SU-DHL-6 (cell line): ENCODE measurements around the gene MED15.

ENCODE experiments used
- H2AFZ ChIP-seq: fragments of 200-600 bp; sonication (generic); 2 replicates; pipeline ENCODE4 v1.6.1; 2014; ENCODE audit warnings: low read depth, mild to moderate bottlenecking, moderate library complexity, mixed read lengths, antibody characterized with exemption, low read length; ENCODE audit not compliant: severe bottlenecking
- H3F3A ChIP-seq: fragments of 200-600 bp; shearing (Covaris generic); 2 replicates; pipeline ENCODE4 v1.6.0; 2016; ENCODE audit warnings: antibody characterized with exemption, mild to moderate bottlenecking; ENCODE audit not compliant: insufficient read depth
- H3K27ac ChIP-seq: fragments of 200-600 bp; sonication (generic); 2 replicates; pipeline ENCODE4 v1.5.1; 2016; ENCODE audit warnings: low read depth, mild to moderate bottlenecking, low read length, moderate library complexity, mixed read lengths
- H3K27me3 ChIP-seq: fragments of 200-600 bp; sonication (generic), shearing (Covaris generic); 2 replicates; pipeline ENCODE4 v1.6.0; 2014; ENCODE audit warnings: mild to moderate bottlenecking, low read length
- H3K36me3 ChIP-seq: fragments of 200-600 bp; sonication (generic); 2 replicates; pipeline ENCODE4 v1.6.1; 2014; ENCODE audit warnings: mild to moderate bottlenecking, low read length, mixed read lengths
- H3K4me2 ChIP-seq: fragments of 300-600, 200-600 bp; shearing (Covaris generic), sonication (generic); 2 replicates; pipeline ENCODE4 v1.6.0; 2014; ENCODE audit warnings: low read length, low read depth, mild to moderate bottlenecking; ENCODE audit not compliant: poor library complexity, severe bottlenecking
- H3K4me3 ChIP-seq: fragments of 200-600 bp; sonication (generic); 2 replicates; pipeline ENCODE4 v1.5.1; 2014; ENCODE audit warnings: antibody characterized with exemption, low read length, mild to moderate bottlenecking, mixed read lengths; ENCODE audit not compliant: insufficient read depth, poor library complexity, severe bottlenecking
- H3K79me2 ChIP-seq: fragments of 200-600 bp; sonication (generic); 2 replicates; pipeline ENCODE4 v1.6.1; 2014; ENCODE audit warnings: mild to moderate bottlenecking, low read length, moderate library complexity; ENCODE audit not compliant: insufficient read depth
- H3K9ac ChIP-seq: fragments of 200-600 bp; sonication (generic); 2 replicates; pipeline ENCODE4 v1.7.0; 2014; ENCODE audit warnings: mild to moderate bottlenecking, low read length
- H3K9me2 ChIP-seq: fragments of 200-600 bp; sonication (generic); replicated peaks from 2 replicates; pipeline ENCODE4 v1.6.1; 2014; ENCODE audit warnings: low read length; ENCODE audit not compliant: insufficient read depth
- H3K9me3 ChIP-seq: fragments of 200-600 bp; sonication (generic); 2 replicates; pipeline ENCODE4 v1.6.1; 2014; ENCODE audit warnings: low read length, mixed read lengths; ENCODE audit not compliant: insufficient read depth
- H4K20me1 ChIP-seq: fragments of 200-600 bp; sonication (generic); 2 replicates; pipeline ENCODE4 v1.6.1; 2014; ENCODE audit warnings: low read depth, mild to moderate bottlenecking, antibody characterized with exemption, low read length, moderate library complexity, mixed read lengths
- EZH2phosphoT487 ChIP-seq: fragments of 200-600 bp; sonication (generic), shearing (Covaris generic); conservative IDR thresholded peaks from 2 replicates; pipeline ENCODE4 v1.6.1; 2018; ENCODE audit warnings: mild to moderate bottlenecking, antibody characterized with exemption, low read length, moderate library complexity, mixed read lengths
- TF ChIP-seq, protein P1 (sequence below): fragments of 200-600 bp; sonication (generic); IDR thresholded peaks from one replicate; pipeline ENCODE4 v1.5.1; 2017; ENCODE audit warnings: antibody characterized with exemption, mild to moderate bottlenecking, low read length, moderate library complexity; ENCODE audit not compliant: insufficient read depth, poor library complexity, severe bottlenecking

Gene MED15

DNA sequence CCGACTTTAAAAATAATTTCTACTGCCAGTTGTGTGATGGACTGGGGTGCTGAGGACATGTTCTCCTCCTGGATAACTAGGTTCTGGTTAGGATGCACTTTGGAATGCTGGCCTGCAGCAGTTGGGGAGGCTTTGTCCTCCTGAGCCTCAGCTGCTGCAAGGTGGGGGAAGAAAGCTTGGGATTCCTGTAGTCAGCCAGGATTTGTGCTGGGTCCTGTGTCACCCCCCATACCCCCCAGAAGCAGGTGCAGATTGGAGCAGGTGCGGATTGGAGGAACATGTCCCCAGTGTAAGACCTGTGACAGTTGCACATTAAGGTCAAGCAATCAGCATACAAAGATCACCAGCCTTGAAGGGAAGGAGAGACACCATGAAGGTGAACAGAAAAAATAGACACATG is 51.1 kb downstream of the MED15 start:
- H3K9me2 ChIP-seq = no peaks in the 10 kb centered on the region
- TF ChIP-seq, protein P1, sequence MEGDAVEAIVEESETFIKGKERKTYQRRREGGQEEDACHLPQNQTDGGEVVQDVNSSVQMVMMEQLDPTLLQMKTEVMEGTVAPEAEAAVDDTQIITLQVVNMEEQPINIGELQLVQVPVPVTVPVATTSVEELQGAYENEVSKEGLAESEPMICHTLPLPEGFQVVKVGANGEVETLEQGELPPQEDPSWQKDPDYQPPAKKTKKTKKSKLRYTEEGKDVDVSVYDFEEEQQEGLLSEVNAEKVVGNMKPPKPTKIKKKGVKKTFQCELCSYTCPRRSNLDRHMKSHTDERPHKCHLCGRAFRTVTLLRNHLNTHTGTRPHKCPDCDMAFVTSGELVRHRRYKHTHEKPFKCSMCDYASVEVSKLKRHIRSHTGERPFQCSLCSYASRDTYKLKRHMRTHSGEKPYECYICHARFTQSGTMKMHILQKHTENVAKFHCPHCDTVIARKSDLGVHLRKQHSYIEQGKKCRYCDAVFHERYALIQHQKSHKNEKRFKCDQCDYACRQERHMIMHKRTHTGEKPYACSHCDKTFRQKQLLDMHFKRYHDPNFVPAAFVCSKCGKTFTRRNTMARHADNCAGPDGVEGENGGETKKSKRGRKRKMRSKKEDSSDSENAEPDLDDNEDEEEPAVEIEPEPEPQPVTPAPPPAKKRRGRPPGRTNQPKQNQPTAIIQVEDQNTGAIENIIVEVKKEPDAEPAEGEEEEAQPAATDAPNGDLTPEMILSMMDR = no peak
- TF ChIP-seq EZH2phosphoT487 = no peak
- no peak overlapping the region for H3K4me3 ChIP-seq
- no peaks in the 10 kb centered on the region for H3K79me2 ChIP-seq
- no peak overlapping the region for H3K4me2 ChIP-seq
- no peak overlapping the region for H2AFZ ChIP-seq
- no peaks in the 10 kb centered on the region for H3F3A ChIP-seq
- no peaks in the 10 kb centered on the region for H4K20me1 ChIP-seq
- H3K27ac ChIP-seq = no peak overlapping the region
- H3K9me3 ChIP-seq = no peaks in the 10 kb centered on the region
- H3K36me3 ChIP-seq = no peaks in the 10 kb centered on the region; the same call in 1 of the 2 replicates
- H3K9ac ChIP-seq = no peak overlapping the region
- no peaks in the 10 kb centered on the region for H3K27me3 ChIP-seq

DNA sequence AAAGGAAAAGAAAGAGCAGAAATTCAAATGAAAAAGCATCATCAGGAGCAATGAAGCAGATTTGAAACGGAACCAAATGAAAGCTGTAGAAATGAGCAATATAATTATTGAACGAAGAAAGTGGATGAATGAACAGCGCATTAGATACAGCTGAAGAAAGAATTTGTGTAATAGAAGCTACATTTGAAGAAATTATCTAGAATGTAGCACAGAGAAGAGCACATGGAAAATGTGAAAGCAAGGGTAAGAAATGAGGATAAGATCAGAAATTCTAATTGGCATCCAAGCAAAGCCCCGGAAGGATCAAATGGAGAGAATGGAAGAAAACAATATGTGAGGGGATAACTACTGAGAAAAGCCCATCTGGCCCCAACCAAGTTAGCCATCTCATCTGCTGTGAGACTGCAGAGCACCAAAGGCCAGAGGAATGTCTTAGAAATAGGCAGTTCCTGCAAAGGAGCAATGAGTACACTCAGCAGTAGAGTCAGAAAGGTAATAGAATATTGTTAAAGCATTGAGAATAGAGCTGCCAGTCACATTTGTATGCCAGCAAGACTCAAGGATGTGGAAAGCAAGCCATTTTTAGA is 51.9 kb downstream of the MED15 start:
- Histone ChIP-seq H3K9me2 (no peaks in the 10 kb centered on the region), H3K79me2 (no peaks in the 10 kb centered on the region), H3F3A (no peaks in the 10 kb centered on the region), H3K9me3 (no peaks in the 10 kb centered on the region), H3K9ac (no peak overlapping the region), H3K36me3 (no peaks in the 10 kb centered on the region; the same call in 1 of the 2 replicates), H3K27ac (no peak overlapping the region), H2AFZ (no peak overlapping the region), H3K4me2 (no peak overlapping the region), H3K4me3 (no peak overlapping the region), H3K27me3 (no peaks in the 10 kb centered on the region), H4K20me1 (no peaks in the 10 kb centered on the region)
- TF ChIP-seq, protein P1 = no peak
- no peak for TF ChIP-seq EZH2phosphoT487

DNA sequence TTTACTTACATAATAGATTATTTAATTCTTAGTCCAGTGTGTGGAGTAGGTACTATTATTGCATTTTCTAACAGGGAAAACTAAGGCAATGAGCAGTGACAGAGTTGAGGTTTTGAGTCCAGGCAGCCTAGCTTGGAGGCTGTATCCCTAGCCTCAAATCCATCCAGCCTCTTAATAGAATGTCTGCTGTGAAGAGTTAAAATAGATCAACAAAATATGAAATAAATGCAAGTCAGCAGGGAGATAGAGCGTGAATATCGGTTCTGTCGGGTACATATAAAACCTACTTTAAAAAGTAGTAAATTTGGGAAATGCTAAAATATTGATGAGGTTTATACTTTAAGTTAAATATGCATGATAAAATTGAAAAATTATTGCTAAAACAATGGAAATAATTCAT is 53.3 kb downstream of the MED15 start:
- TF ChIP-seq EZH2phosphoT487 = no peak
- TF ChIP-seq, protein P1 = no peak
- Histone ChIP-seq H3K27ac (no peak overlapping the region), H2AFZ (no peak overlapping the region), H3K4me3 (no peak overlapping the region), H3F3A (no peaks in the 10 kb centered on the region), H3K27me3 (no peaks in the 10 kb centered on the region), H3K9me2 (no peaks in the 10 kb centered on the region), H3K9me3 (no peaks in the 10 kb centered on the region), H3K9ac (no peak overlapping the region), H4K20me1 (no peaks in the 10 kb centered on the region), H3K36me3 (no peaks in the 10 kb centered on the region; the same call in 1 of the 2 replicates), H3K79me2 (no peaks in the 10 kb centered on the region), H3K4me2 (no peak overlapping the region)
